ENCODE measurements around the gene ANKRD13A.

Gene ANKRD13A

GRCh38 chr12:110088936-110089335 is 89.7 kb downstream of the ANKRD13A start:
- no peak for DNase-seq

Measured in DMS153 (cell line).